ENCODE measurements around the gene ZNF664. TPM values are rescaled to one million over a fixed set of nuclear protein-coding genes. Genes with fewer than 3 reads are reported as not detected.

Gene ZNF664
- total RNA-seq, 2 donors from 2014 or later = 53.1 to 56.2 TPM

- Histone ChIP-seq H3K36me3 (peaks cover 51% of the 10 kb centered on the region), H3K9me3 (no peaks in the 10 kb centered on the region), H3K4me3 (no peak overlapping the region), H3K27me3 (no peaks in the 10 kb centered on the region), H3K4me1 (peaks cover 0 to 8% of the 10 kb centered on the region in 2 donors), H3K27ac (no peak overlapping the region)
- no peak for TF ChIP-seq CTCF (IDR thresholded peaks at IDR 0.05)
- DNase-seq (ENCODE audit: low spot score) = no peak
These were observed 33.0 kb upstream of the ZNF664 start for GRCh38 chr12:123939716-123940626.

- Histone ChIP-seq H3K27ac (no peak overlapping the region), H3K4me1 (peaks cover 0 to 8% of the 10 kb centered on the region in 2 donors), H3K4me3 (no peak overlapping the region), H3K36me3 (peaks cover 51% of the 10 kb centered on the region), H3K27me3 (no peaks in the 10 kb centered on the region), H3K9me3 (no peaks in the 10 kb centered on the region)
- no peak for DNase-seq (ENCODE audit: low spot score)
- no peak for TF ChIP-seq CTCF (IDR thresholded peaks at IDR 0.05)
These were observed 32.4 kb upstream of the ZNF664 start for GRCh38 chr12:123940627-123940966.

GRCh38 chr12:123941000-123941399, 32.0 kb upstream of the ZNF664 start:
- H3K36me3 ChIP-seq = peaks cover 51% of the 10 kb centered on the region
- no peak for DNase-seq (ENCODE audit: low spot score)
- no peaks in the 10 kb centered on the region for H3K27me3 ChIP-seq
- H3K27ac ChIP-seq = no peak overlapping the region
- H3K9me3 ChIP-seq = no peaks in the 10 kb centered on the region
- no peak for TF ChIP-seq CTCF (IDR thresholded peaks at IDR 0.05)
- no peak overlapping the region for H3K4me3 ChIP-seq
- peaks cover 0 to 8% of the 10 kb centered on the region in 2 donors for H3K4me1 ChIP-seq

- no peak overlapping the region for H3K27ac ChIP-seq
- H3K27me3 ChIP-seq = no peaks in the 10 kb centered on the region
- TF ChIP-seq CTCF (IDR thresholded peaks at IDR 0.05) = no peak
- peaks cover 0 to 15% of the 10 kb centered on the region in 2 donors for H3K4me1 ChIP-seq
- DNase-seq (ENCODE audit: low spot score) = no peak
- H3K4me3 ChIP-seq = no peak overlapping the region
- H3K9me3 ChIP-seq = no peaks in the 10 kb centered on the region
- H3K36me3 ChIP-seq = peaks cover 47% of the 10 kb centered on the region
These were observed 31.3 kb upstream of the ZNF664 start for GRCh38 chr12:123941624-123942237.

- Histone ChIP-seq H3K36me3 (peaks cover 42% of the 10 kb centered on the region), H3K4me3 (no peak overlapping the region), H3K27me3 (no peaks in the 10 kb centered on the region), H3K27ac (no peak overlapping the region), H3K4me1 (peaks cover 0 to 20% of the 10 kb centered on the region in 2 donors), H3K9me3 (no peaks in the 10 kb centered on the region)
- DNase-seq (ENCODE audit: low spot score) = no peak
- TF ChIP-seq CTCF (IDR thresholded peaks at IDR 0.05) = no peak
These were observed 30.8 kb upstream of the ZNF664 start for GRCh38 chr12:123942238-123942653.

Data from right atrium auricular region (tissue), 2 donors.